ENCODE data around the gene SOX11. TPM values are rescaled to one million over a fixed set of nuclear protein-coding genes. Genes with fewer than 3 reads are reported as not detected.

The SOX11 gene
- total and polyA plus RNA-seq, 2 of the 8 experiments (the other 6 are each of a cell fraction or from before 2014, with no cell fraction given): 9.0 to 55.6 TPM

GRCh38 chr2:5690718-5691220, 1.4 kb upstream of the SOX11 start:
- H3K9me3 ChIP-seq (ENCODE audit: insufficient read depth in 2 of 2, low read depth in 1 of 2, low read length in 1 of 2): no peaks in the 10 kb centered on the region
- peaks cover 21 to 22% of the 10 kb centered on the region in 2 experiments for H4K20me1 ChIP-seq (replicated peaks in 1 of 2; ENCODE audit: control insufficient read depth in 1 of 2, insufficient read depth in 2 of 2, low read length in 2 of 2)
- peak overlapping the region; percentile 80 for H3K56ac ChIP-seq (replicated peaks; ENCODE audit: insufficient read length, low read depth, low read length)
- ChIA-PET POLR2A (ENCODE audit: partially characterized antibody) (interaction anchor here (1.0 to 5.2 kb wide), 11 partner anchors 9 to 321 kb away, joined by 3 to 28 read pairs (median 3); no protein-coding TSS in a partner anchor), CTCF (ENCODE audit: partially characterized antibody) (interaction anchor here (0.6 to 1.6 kb wide), 8 partner anchors 29 to 324 kb away, joined by 3 to 6 read pairs (median 4); no protein-coding TSS in a partner anchor)
- H3K79me2 ChIP-seq (ENCODE audit: control insufficient read depth in 1 of 2, insufficient read depth in 2 of 2, low read length in 2 of 2): peaks cover 12 to 38% of the 10 kb centered on the region in 2 experiments
- WGBS, 2 experiments (ENCODE audit: extremely low coverage in 1 of 2, insufficient coverage in 1 of 2, insufficient read length in 1 of 2, insufficient replicate concordance in 2 of 2, low coverage in 1 of 2, low lambda C conversion rate in 2 of 2, missing lambda C conversion rate in 1 of 2): 3% methylated on average over 17 of the region's 25 CpGs; no CpG with 5 or more reads in 1 of the 2 experiments
- peak overlapping the region; percentile 73 to 89 (median 86) for H3K9ac ChIP-seq (replicated peaks in 1 of 4; ENCODE audit: extremely low read depth in 1 of 4, low read depth in 3 of 4, low read length in 3 of 4)
- peak overlapping the region; percentile 68 for H3K27ac ChIP-seq (ENCODE audit: low read depth, low read length)
- no peak overlapping the region for H3K23ac ChIP-seq (ENCODE audit: insufficient read length)
- no peak overlapping the region for H2AK5ac ChIP-seq (ENCODE audit: low read depth, low read length)
- peaks cover 0 to 5% (median 0%) of the 10 kb centered on the region in 4 experiments; a peak in 1 of 7 replicates for H3K4me1 ChIP-seq (replicated peaks in 1 of 4; ENCODE audit: control insufficient read depth in 3 of 4, insufficient read depth in 4 of 4, low read length in 3 of 4)
- DNase-seq (ENCODE audit: low read depth in 1 of 2, low spot score in 2 of 2): no peak
- H2AFZ ChIP-seq (ENCODE audit: low read length): no peak overlapping the region
- peak overlapping the region; percentile 94 for H4K5ac ChIP-seq (ENCODE audit: insufficient read length, low read depth, low read length)
- H4K8ac ChIP-seq (ENCODE audit: extremely low read depth, insufficient read depth, low read length): peak overlapping the region; percentile 93; the same call in 1 of the 2 replicates
- H3K14ac ChIP-seq (ENCODE audit: insufficient read length): no peak overlapping the region
- peaks cover 14% of the 10 kb centered on the region; the same call in 1 of the 2 replicates for H3K23me2 ChIP-seq (ENCODE audit: low read depth, low read length)
- H3K79me1 ChIP-seq (ENCODE audit: low read depth, low read length): no peaks in the 10 kb centered on the region; the same call in 1 of the 2 replicates
- no peak overlapping the region for H3K4ac ChIP-seq (replicated peaks; ENCODE audit: insufficient read length, low read depth, low read length)
- H2BK120ac ChIP-seq (replicated peaks; ENCODE audit: low read depth, low read length): peak overlapping the region; percentile 75
- H2BK5ac ChIP-seq (ENCODE audit: low read depth, low read length): peak overlapping the region; percentile 36; the same call in 1 of the 2 replicates
- H2BK20ac ChIP-seq (ENCODE audit: low read length): no peak overlapping the region
- no peak overlapping the region for H2BK15ac ChIP-seq (ENCODE audit: low read length)
- H2BK12ac ChIP-seq (ENCODE audit: low read depth, low read length): no peak overlapping the region
- peak overlapping the region; percentile 69 to 96 for H3K4me2 ChIP-seq (ENCODE audit: insufficient read depth in 1 of 2, low read depth in 2 of 2, low read length in 2 of 2)
- peak overlapping the region; percentile 73 for H4K91ac ChIP-seq (replicated peaks; ENCODE audit: insufficient read length, low read length)
- H3K36me3 ChIP-seq (ENCODE audit: control insufficient read depth in 2 of 4, insufficient read depth in 4 of 4, low read length in 3 of 4): peaks cover 0 to 11% (median 0%) of the 10 kb centered on the region in 4 experiments; a peak in 1 of 8 replicates
- no peak for FAIRE-seq
- no peaks in the 10 kb centered on the region for H3K27me3 ChIP-seq (replicated peaks in 1 of 4; ENCODE audit: control insufficient read depth in 3 of 4, extremely low read depth in 1 of 4, insufficient read depth in 3 of 4, low read length in 3 of 4)
- peak overlapping the region; percentile 78 for H3K18ac ChIP-seq (ENCODE audit: extremely low read depth, low read length)
- peak overlapping the region; percentile 84 to 100 (median 92) for H3K4me3 ChIP-seq (ENCODE audit: extremely low read depth in 1 of 4, insufficient read depth in 2 of 4, low read depth in 3 of 4, low read length in 4 of 4)
- TF ChIP-seq E2F6 (IDR thresholded peaks at IDR 0.05): no peak
- no peak for TF ChIP-seq CBX8 (IDR thresholded peaks at IDR 0.05; ENCODE audit: borderline replicate concordance, low read depth, low read length)
- no peak for TF ChIP-seq EP300 (IDR thresholded peaks at IDR 0.05; ENCODE audit: borderline replicate concordance in 1 of 2, low read depth in 2 of 2, low read length in 2 of 2)
- no peak for TF ChIP-seq ATF3 (IDR thresholded peaks at IDR 0.05; ENCODE audit: insufficient read depth, low read depth, low read length)
- no peak for TF ChIP-seq RAD21 (IDR thresholded peaks at IDR 0.05 in 1 of 2, conservative IDR thresholded peaks at IDR 0.05 in 1 of 2; ENCODE audit: low read depth in 2 of 2, low read length in 2 of 2)
- TF ChIP-seq RXRA (IDR thresholded peaks at IDR 0.05; ENCODE audit: insufficient read depth, low read depth, low read length): no peak
- no peak for TF ChIP-seq JUND (IDR thresholded peaks at IDR 0.05; ENCODE audit: low read length)
- no peak for TF ChIP-seq GABPA (IDR thresholded peaks at IDR 0.05; ENCODE audit: borderline replicate concordance, insufficient read depth, low read length)
- TF ChIP-seq EGR1 (IDR thresholded peaks at IDR 0.05; ENCODE audit: borderline replicate concordance, low read depth, low read length): no peak
- no peak for TF ChIP-seq TCF12 (IDR thresholded peaks at IDR 0.05; ENCODE audit: low read depth, low read length)
- peak; percentile 23 for TF ChIP-seq ASH2L (IDR thresholded peaks at IDR 0.05; ENCODE audit: low read length)
